HL-60/S4 treated with phorbol 12-myristate 13-acetate at 8.2 ng/mL for 4 days and 3 days (cell line): Measurements from ENCODE around the gene APCDD1L.
"Not testable (repeated sequence)": the region's sequence is repeated elsewhere in the genome, so short reads cannot be mapped to it uniquely, and the experiment has no call there.

Experiments
- in situ Hi-C: fragments of 300-500 bp; cut with MboI; formaldehyde crosslinking; loops from 2 replicates; pipeline ENCODE4 v1.15.0; 2022; ENCODE audit warnings: low sequenced_read_pairs

The APCDD1L gene

GRCh38 chr20:58420798-58421496 is 94.3 kb downstream of the APCDD1L start:
- in situ Hi-C loops = no loop called here

- in situ Hi-C loops = no loop called here
Observed at GRCh38 chr20:58418949-58419748, 96.0 kb downstream of the APCDD1L start.

- in situ Hi-C loops = no loop called here
Observed at GRCh38 chr20:58417438-58417837, 97.8 kb downstream of the APCDD1L start.

- in situ Hi-C loops = no loop called here
Observed at GRCh38 chr20:58416835-58417234, 98.4 kb downstream of the APCDD1L start.

- in situ Hi-C loops = no loop called here
Observed at GRCh38 chr20:58416057-58416456, 99.1 kb downstream of the APCDD1L start.

- in situ Hi-C loops = not testable (repeated sequence)
Observed at GRCh38 chr20:58414786-58415185, 100.4 kb downstream of the APCDD1L start.

GRCh38 chr20:58414216-58414615 is 101.0 kb downstream of the APCDD1L start:
- in situ Hi-C loops = not testable (repeated sequence)
